Breast epithelium (tissue), 3 donors: ENCODE measurements around the gene WIPF1.

ENCODE experiments used
- POLR2A ChIP-seq: fragments of 450-650 bp; IDR thresholded peaks from one replicate; pipeline ENCODE4 v1.6.1; 2016; ENCODE audit warnings: antibody characterized with exemption, mild to moderate bottlenecking, moderate library complexity
- TF ChIP-seq, protein P1 (sequence below), 3 donors: fragments of 450-650 bp; IDR thresholded peaks; one replicate each; pipeline ENCODE4 v1.5.1; 2016 to 2017; ENCODE audit warnings: antibody characterized with exemption in 3 of 3, mild to moderate bottlenecking in 3 of 3, moderate library complexity in 3 of 3

GRCh38 chr2:174607989-174608865, 10.6 kb upstream of the WIPF1 start:
- TF ChIP-seq, protein P1, sequence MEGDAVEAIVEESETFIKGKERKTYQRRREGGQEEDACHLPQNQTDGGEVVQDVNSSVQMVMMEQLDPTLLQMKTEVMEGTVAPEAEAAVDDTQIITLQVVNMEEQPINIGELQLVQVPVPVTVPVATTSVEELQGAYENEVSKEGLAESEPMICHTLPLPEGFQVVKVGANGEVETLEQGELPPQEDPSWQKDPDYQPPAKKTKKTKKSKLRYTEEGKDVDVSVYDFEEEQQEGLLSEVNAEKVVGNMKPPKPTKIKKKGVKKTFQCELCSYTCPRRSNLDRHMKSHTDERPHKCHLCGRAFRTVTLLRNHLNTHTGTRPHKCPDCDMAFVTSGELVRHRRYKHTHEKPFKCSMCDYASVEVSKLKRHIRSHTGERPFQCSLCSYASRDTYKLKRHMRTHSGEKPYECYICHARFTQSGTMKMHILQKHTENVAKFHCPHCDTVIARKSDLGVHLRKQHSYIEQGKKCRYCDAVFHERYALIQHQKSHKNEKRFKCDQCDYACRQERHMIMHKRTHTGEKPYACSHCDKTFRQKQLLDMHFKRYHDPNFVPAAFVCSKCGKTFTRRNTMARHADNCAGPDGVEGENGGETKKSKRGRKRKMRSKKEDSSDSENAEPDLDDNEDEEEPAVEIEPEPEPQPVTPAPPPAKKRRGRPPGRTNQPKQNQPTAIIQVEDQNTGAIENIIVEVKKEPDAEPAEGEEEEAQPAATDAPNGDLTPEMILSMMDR (IDR thresholded peaks at IDR 0.05) = no peak
- TF ChIP-seq POLR2A = no peak
